Activated CD4-positive, CD25-positive, alpha-beta regulatory T cell treated with anti-CD3 and anti-CD28 coated beads, Interleukin-2, amount 50 U/mL, for 16 hours (primary cell): Measurements from ENCODE around the gene NTF3.
"Not testable (repeated sequence)": the region's sequence is repeated elsewhere in the genome, so short reads cannot be mapped to it uniquely, and the experiment has no call there.

Experiments
- DNase-seq: peaks from one replicate; pipeline ENCODE4 v3.0.0-alpha.2; 2020; ENCODE audit warnings: low read depth, low spot score

Gene NTF3

GRCh38 chr12:5534426-5535199, 102.7 kb downstream of the NTF3 start:
- DNase-seq, result no peak

- no peak for DNase-seq
Measured at GRCh38 chr12:5535541-5535940, 103.6 kb downstream of the NTF3 start.

- not testable (repeated sequence) for DNase-seq
Measured at GRCh38 chr12:5537026-5537615, 105.2 kb downstream of the NTF3 start.

GRCh38 chr12:5537771-5538170, 105.9 kb downstream of the NTF3 start:
- DNase-seq, result no peak
